OCI-LY1 (cell line): ENCODE measurements around the gene VEGFB.

Experiments used
- EZH2 ChIP-seq: fragments of 200-600 bp; sonication (generic), shearing (Covaris generic); IDR thresholded peaks from 2 replicates; pipeline ENCODE4 v1.8.0; 2017; ENCODE audit warnings: borderline replicate concordance, mixed run types, mild to moderate bottlenecking, antibody characterized with exemption, low read length, moderate library complexity, mixed read lengths
- TF ChIP-seq, protein P1 (sequence below): fragments of 200-600 bp; sonication (generic), shearing (Covaris generic); IDR thresholded peaks from 2 replicates; pipeline ENCODE4 v1.5.1; 2017; ENCODE audit warnings: mild to moderate bottlenecking, antibody characterized with exemption, low read length, moderate library complexity, mixed read lengths

DNA sequence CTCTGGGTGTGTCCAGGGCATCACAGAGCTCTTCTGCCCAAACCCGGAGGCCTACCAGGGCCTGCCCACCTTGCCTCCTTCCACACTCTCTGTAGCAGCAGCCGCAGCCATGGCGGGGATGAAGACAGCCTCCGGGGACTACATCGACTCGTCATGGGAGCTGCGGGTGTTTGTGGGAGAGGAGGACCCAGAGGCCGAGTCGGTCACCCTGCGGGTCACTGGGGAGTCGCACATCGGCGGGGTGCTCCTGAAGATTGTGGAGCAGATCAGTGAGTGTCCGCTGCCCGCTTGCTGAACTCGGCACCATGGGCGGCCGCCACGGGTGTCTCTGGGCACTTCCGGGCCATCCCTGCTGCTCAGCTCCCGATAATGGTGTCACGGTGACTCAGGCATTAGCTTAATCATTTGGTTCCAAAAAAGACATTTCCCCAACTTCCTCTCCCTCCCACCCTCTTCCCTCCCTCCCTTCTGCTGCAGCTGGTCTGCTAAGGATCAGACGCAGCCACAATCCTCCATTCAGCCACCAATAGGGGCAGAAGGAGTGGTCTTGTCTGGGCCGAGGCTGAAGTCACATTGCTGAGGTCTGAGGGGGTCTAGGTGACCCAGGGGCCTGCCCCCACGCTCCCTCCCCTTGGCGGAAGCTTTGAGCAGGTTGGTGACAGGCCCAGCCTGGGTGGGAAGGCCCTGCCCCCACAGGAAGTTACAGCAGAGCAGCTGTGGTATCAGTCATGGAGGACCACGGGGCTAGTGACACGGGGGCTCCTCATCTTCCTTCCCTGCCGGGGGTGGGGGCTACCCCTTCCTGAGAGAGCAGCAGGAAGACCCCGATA lies 26.9 kb upstream of the VEGFB start:
- TF ChIP-seq, protein P1, sequence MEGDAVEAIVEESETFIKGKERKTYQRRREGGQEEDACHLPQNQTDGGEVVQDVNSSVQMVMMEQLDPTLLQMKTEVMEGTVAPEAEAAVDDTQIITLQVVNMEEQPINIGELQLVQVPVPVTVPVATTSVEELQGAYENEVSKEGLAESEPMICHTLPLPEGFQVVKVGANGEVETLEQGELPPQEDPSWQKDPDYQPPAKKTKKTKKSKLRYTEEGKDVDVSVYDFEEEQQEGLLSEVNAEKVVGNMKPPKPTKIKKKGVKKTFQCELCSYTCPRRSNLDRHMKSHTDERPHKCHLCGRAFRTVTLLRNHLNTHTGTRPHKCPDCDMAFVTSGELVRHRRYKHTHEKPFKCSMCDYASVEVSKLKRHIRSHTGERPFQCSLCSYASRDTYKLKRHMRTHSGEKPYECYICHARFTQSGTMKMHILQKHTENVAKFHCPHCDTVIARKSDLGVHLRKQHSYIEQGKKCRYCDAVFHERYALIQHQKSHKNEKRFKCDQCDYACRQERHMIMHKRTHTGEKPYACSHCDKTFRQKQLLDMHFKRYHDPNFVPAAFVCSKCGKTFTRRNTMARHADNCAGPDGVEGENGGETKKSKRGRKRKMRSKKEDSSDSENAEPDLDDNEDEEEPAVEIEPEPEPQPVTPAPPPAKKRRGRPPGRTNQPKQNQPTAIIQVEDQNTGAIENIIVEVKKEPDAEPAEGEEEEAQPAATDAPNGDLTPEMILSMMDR = no peak
- no peak for TF ChIP-seq EZH2
